ENCODE measurements around the gene SLC5A6. TPM values are rescaled to one million over a fixed set of nuclear protein-coding genes. Genes with fewer than 3 reads are reported as not detected.

SLC5A6 gene
- total RNA-seq (10 to 100 TPM; 16.8 to 64.2 (median 21.1) TPM), polyA plus RNA-seq (10 to 100 TPM; 21.1 to 47.0 (median 24.9) TPM)
- long read RNA-seq, donor 1, transcript SLC5A6-201 (17 exons, 3,231 nt), result major isoform, 5 of 21 reads
- long read RNA-seq, donor 1, partial matches to known transcripts, result 6 of 21 reads
- long read RNA-seq, donor 1, other reads (novel, unspliced or antisense), result 10 of 21 reads
- long read RNA-seq, donor 2, transcript SLC5A6-201 (17 exons, 3,231 nt), result major isoform, 9 of 41 reads
- long read RNA-seq, donor 2, partial matches to known transcripts, result 9 of 41 reads
- long read RNA-seq, donor 2, other reads (novel, unspliced or antisense), result 23 of 41 reads

DNA sequence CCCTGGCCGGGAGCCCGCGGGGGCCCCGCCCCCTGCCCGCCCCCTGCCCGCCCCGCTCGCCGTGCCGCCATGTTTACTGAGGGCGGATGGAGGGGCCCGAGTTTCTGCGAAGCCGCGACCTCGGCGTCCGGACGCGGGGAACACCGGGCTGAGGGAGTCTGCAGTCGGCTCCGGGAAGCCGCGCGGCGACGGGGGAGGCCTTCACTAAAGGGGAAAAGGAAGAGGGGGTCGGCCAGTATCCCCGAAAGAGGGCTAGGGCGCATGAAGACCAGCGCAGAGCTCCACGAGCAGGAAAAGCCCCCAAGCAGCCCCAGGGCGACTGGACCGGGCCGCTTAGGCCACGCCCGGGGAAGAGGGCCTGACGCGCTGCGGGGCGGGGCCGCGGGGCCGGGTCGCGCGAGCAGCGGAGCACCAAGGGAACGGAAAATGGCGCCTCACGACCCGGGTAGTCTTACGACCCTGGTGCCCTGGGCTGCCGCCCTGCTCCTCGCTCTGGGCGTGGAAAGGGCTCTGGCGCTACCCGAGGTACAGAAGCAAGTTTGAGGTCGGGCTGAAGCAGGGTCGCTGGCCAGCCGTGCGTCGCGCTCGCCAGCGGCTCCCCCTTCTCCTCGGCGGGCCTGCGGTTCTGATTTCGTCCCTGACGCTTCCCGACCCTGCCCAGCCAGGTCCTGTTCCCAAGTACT, at the start of gene SLC5A6, which contains the start of gene ATRAID:
SLC5A6 (minus strand) TSS at position 326 of the 683 bp plus-strand sequence. CDS start 4,618 bp downstream, outside the sequence.
ATRAID (plus strand) TSS at position 99 of the 683 bp plus-strand sequence; CDS start at position 427, 328 bp downstream.
- DNase-seq (peak; percentile 91 to 95), ATAC-seq (peak; percentile 93 to 96 (median 94))
- Histone ChIP-seq H3K27me3 (ENCODE audit: insufficient read depth in 3 of 3, low read length in 2 of 3) (no peaks in the 10 kb centered on the region), H3K4me1 (peaks cover 17% of the 10 kb centered on the region), H3K4me3 (peak within 1 kb of the TSS; percentile 98), H3K27ac (peak within 1 kb of the TSS; percentile 100), H3K9me3 (no peaks in the 10 kb centered on the region), H3K36me3 (ENCODE audit: insufficient read depth in 1 of 2, low read depth in 1 of 2) (peaks cover 4 to 69% of the 10 kb centered on the region in 2 donors)
- no peak for TF ChIP-seq CTCF (IDR thresholded peaks at IDR 0.05)
- intact Hi-C loops (cut with DNase I), result loop anchor here in 1 of 2 donors (5.0 kb wide), 1 partner anchor 80 kb away; the partner anchor contains the start of gene PREB
- WGBS, 3 donors, result 0 to 1% (median 1%) methylated on average over 53 to 73 of the region's 73 CpGs

- no peak overlapping the region for H3K4me3 ChIP-seq
- H3K27me3 ChIP-seq (ENCODE audit: insufficient read depth in 3 of 3, low read length in 2 of 3), result peaks cover 0 to 81% (median 42%) of the 10 kb centered on the region in 3 donors
These were observed 49.3 kb upstream of the SLC5A6 start for GRCh38 chr2:27261241-27261925.

GRCh38 chr2:27258051-27258450, 46.0 kb upstream of the SLC5A6 start:
- no peak overlapping the region for H3K4me3 ChIP-seq
- H3K27me3 ChIP-seq (ENCODE audit: insufficient read depth in 3 of 3, low read length in 2 of 3), result peaks cover 0 to 48% (median 33%) of the 10 kb centered on the region in 3 donors
- no peaks in the 10 kb centered on the region for H3K36me3 ChIP-seq (ENCODE audit: insufficient read depth in 1 of 2, low read depth in 1 of 2)
- 82 to 86% (median 82%) methylated on average over 8 of the region's 8 CpGs for WGBS, 3 donors
- DNase-seq (no peak), ATAC-seq (no peak)
- no peak overlapping the region for H3K27ac ChIP-seq
- no peaks in the 10 kb centered on the region for H3K9me3 ChIP-seq
- intact Hi-C loops (cut with DNase I), result no loop called here
- no peak for TF ChIP-seq CTCF (IDR thresholded peaks at IDR 0.05)
- H3K4me1 ChIP-seq, result peaks cover 4% of the 10 kb centered on the region

More at GRCh38 chr2:27261241-27261925, 49.3 kb upstream of the SLC5A6 start:
- Histone ChIP-seq H3K36me3 (ENCODE audit: insufficient read depth in 1 of 2, low read depth in 1 of 2) (no peaks in the 10 kb centered on the region), H3K4me1 (peaks cover 28% of the 10 kb centered on the region), H3K27ac (no peak overlapping the region), H3K9me3 (no peaks in the 10 kb centered on the region)
- ATAC-seq, result no peak
- WGBS, 3 donors, result 45 to 61% (median 60%) methylated on average over 11 of the region's 11 CpGs
- no peak for DNase-seq
- intact Hi-C loops (cut with DNase I), result no loop called here
- no peak for TF ChIP-seq CTCF (IDR thresholded peaks at IDR 0.05)

DNA sequence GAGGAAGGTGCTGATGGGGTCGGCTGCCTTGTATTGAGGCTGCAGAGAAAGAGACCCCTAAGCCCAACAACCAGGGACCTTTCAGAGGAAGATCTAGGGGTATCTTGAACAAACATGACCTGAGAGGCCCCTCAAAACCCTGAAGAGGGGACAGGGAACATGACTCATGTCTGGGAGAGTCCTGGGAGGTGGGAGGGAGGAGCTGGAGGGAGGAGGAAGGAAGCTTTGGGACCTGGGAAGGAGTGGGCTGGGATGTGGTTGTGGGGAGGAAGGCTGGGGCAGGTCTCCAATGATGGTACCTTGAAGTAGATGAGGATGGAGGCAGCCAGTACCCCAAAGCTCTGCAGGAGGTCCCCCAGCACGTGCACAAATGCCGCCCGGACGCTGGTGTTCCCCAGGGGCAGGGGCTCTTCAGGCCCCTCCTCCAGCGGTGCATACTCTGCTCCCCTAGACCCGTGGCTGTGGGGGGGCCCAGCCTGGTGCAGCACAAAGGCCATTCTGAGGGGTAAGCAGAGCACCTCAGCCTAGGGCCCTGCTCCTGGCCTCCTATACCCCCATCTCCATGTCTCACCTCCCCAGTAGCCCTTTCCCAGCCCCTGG, 44.9 kb upstream of the SLC5A6 start:
- no peak for DNase-seq
- intact Hi-C loops (cut with DNase I), result no loop called here
- no peaks in the 10 kb centered on the region for H3K9me3 ChIP-seq
- 71 to 83% (median 75%) methylated on average over 4 to 7 of the region's 7 CpGs for WGBS, 3 donors
- no peak overlapping the region for H3K4me3 ChIP-seq
- H3K4me1 ChIP-seq, result no peaks in the 10 kb centered on the region
- no peaks in the 10 kb centered on the region for H3K36me3 ChIP-seq (ENCODE audit: insufficient read depth in 1 of 2, low read depth in 1 of 2)
- ATAC-seq, result no peak
- no peak for TF ChIP-seq CTCF (IDR thresholded peaks at IDR 0.05)
- no peak overlapping the region for H3K27ac ChIP-seq
- H3K27me3 ChIP-seq (ENCODE audit: insufficient read depth in 3 of 3, low read length in 2 of 3), result peaks cover 0 to 37% (median 24%) of the 10 kb centered on the region in 3 donors
